ENCODE results near the gene SND1.

The SND1 gene

DNA sequence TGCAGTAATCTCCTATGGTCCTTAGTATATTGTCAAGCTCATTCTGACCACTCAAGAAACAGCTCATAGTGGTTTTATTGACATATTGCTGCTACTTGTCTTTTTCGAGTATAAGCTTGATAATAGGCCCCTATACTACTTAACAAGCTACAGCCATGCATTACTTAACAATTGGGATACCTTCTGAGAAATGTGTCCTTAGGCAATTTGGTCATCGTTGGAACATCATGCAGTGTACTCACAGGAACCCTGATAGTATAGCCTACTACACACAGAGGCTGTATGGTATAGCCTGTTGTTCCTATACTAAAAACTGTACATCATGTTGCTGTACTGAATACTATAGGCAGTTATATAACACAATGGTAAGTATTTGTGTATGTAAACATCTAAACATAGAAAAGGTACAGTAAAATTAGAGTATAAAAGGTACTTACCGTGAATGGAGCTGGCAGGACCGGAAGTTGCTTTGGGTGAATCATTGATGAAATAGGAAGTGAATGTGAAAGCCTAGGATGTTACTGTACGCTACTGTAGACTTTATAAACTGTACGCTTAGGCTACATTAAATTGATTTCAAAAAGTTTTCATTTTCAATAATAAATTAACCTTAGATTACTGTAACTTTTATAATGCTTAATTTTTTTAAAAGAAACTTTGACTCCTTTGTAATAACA is 218.4 kb downstream of the SND1 start:
- DNase-seq (ENCODE audit: low spot score) = no peak

DNA sequence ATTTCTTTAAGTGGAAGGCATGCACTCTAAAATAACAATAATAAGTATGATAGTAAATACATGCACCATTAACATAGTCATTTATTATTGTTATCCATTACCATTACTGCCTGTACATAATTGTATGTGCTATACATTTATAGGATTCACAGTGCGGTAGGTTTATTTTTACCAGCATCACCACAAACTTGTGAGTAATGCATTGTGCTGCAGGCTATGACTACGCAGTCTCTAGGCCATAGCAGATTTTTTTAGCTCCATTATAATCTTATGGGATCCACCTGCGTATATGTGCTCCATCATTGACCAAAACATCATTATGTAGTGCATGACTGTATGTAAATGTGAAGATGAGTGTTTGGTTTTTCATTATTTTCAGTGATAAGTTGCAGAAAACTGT is 219.2 kb downstream of the SND1 start:
- DNase-seq (ENCODE audit: low spot score) = no peak

DNA sequence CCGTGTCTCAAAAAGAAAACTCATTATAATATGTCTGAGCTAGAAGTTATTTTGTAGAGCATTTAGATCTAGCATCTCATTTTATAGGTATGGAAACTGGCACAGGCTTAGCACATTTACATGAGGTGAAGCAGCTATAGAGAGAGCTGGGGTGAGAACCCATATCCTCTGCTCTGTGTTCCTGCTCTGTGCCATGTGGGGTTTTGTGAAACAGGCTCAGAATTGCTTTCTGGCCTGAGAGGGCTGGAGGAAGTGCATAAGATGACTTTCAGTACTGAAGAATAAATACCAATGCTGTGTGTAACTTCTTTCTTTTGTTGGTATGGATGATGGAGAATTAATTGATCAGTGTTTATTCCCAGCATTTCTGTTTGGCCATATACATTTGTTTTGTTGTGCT is 220.1 kb downstream of the SND1 start:
- DNase-seq (ENCODE audit: low spot score) = no peak

DNA sequence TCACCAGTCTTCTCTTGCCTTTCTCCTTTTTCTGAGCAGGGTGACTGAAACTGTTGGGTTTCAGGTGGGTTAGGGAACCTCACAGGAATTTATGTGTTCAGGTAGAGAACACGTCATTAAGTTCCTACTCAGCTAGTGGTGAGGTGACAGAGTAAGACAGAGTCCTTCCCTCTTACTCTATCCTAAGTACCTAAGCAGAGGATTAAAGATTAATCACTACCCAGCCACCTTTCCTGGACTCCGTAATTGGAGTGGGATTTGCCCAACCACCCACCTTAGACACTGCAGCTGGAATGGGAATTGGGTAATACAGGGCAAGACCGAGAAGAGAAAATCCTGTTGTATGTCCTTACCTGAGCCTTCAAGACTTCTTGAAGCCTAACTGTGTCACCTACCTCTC is 221.2 kb downstream of the SND1 start:
- DNase-seq (ENCODE audit: low spot score) = no peak

DNA sequence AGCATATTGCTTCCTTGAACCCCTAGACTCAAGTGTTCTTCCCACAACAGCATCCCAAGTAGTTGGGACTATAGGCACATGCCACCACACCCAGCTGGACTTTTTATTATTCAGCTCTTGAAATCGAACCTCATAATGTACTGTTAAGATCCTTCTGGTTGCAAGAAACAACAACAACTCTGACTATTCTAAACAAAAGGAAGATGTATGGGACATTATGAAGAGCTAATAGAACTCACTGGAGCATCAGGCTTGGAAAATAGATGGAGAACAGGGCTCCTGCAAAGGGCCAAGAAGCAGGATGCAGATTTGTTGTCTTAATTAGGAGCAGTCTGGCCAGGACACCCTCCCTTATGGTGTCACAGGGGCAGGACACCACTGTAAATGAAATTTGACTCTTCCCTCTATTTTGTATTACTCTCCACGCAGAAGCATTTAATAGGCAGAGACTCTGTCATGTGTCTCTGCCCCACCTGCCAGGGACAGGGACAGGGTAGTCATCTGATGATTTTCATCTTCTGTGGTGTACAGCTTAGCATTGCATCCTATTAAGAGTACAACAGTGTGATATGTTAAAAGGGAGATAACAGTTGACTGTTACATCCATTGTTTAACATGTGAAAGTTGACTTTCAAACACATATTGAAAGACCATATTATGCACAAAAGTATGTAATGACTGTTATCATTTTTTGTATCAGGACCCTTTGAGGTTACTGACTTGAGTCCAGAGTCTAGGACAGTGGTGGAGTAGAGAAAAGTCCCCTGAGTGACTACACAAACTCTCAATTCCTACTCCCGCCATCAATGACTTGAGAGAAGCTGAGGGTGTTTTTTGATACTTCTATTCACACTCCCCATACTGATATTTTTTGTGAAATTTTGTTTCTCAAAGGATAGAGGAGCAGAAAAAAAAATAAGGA is 222.0 kb downstream of the SND1 start:
- no peak for DNase-seq (ENCODE audit: low spot score)

DNA sequence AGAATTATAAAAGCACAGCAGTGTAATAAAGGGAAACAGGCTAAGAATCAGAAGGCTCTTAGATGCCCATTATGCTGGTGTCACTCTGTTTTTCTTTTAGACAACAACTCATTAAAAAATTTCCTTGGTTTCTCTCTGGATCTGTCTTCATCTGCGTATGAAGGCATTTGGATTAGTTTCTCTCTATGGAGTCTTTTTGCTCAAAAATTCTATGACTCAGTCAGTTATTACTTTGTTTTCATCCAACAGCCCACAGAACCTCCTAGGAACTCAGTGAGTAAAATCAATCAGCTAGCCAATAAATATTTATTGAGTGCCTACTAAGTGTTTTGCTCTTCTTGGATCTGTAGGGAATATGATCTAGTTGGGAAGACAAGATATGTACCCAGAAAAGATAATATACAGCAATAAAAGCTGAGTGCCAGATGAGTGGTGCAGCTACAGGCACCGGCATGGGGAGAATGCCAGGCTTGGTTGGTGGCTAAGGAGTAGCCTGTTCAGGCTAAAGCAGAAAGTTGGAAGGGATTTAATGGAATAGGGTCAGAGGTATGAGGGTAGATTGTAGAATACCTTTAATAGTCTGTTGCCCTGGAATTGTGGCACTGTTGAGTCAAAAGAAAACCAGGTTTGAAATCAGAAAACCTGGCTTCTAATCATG is 223.1 kb downstream of the SND1 start:
- DNase-seq (ENCODE audit: low spot score) = no peak

DNA sequence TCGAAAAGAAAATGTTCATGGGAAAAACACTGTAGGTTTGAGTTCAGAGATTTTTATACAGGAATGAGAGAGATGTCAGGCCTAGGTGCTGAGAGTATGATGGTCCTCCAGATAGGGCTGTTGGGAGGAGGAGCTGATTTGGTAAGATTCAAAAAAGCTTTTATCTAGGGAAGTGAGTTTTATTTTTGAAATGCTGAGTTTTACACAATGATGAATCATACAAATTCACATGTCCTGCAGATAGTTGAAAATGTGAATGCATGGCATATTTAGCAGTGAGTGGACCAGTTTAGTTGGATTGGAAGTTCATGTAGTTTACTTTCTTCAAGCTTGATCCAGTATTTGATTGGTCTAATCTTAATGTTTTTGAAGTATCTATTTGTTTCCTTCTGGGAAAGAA is 224.4 kb downstream of the SND1 start:
- DNase-seq (ENCODE audit: low spot score) = no peak

DNA sequence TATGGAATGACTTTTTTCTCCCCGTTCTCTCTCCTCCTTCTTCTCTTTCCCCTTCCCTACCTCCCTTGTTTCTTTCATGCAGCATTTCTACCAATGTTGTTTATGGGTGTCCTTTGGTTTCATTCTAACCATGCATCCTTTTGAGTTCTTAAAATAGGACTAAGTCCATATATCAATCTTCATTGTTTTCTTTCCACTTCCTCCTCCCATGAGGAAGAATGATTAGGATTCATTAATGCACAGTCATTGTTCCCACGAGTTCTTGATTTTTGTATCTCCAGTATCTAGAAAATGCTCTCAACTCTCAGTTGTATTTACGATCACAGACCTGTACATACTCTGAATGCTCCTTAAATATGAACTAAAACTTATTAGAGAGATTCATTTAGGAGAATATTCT is 226.0 kb downstream of the SND1 start:
- DNase-seq (ENCODE audit: low spot score) = no peak

DNA sequence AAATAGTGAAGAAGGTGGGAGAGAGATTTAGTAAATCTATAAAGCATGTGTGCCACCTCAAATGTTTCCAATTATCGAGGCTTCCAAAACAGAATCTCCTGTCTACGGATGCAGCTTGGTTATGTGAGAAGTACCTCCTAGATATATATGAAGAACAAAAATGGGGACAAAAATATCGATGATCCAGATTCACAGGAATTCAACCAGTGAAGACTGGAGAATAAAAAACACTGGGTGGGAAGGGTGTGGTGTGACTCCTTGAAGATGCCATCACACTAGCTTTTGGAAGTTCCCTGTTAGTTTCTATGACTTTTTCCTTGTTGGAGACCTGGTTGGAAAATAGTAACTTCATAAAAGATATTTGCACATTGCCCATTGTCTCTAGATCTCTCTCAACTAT is 226.8 kb downstream of the SND1 start:
- no peak for DNase-seq (ENCODE audit: low spot score)

DNA sequence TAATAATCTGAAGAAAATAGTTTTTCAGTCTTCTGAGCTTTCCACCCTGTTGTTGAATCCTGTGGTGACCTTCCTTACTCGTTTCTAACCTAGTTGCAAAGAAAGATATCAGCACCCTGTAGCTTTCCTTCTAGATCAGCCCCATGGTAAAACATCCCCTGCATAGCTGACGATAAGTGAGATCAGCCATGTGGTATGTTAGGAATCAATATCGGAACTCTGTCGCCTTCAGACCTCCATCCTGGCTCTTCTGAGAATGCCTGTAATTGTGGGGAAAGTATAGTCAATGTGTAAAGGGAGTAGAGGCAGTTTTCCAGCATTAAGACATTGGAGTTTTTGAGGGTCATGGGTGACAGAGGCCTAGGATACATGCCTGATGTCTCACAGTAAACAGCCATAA is 227.4 kb downstream of the SND1 start:
- DNase-seq (ENCODE audit: low spot score) = no peak

DNA sequence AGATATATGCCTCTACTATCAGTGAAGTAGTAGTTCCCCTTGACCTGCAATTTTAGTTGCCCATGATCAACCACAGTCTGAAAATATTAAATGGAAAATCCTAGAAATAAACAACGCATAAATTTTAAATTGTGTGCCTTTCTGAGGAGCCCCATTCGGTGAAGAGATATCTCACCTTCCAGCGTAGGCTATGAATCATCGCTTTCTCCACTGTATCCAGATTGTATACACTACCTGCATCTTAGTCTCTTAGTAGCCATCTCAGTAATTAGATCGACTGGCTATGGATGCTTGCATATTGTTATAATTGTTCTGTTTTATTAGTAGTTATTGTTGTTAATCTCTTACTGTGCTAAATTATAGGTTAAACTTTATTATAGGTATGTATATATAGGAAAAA is 227.9 kb downstream of the SND1 start:
- no peak for DNase-seq (ENCODE audit: low spot score)

DNA sequence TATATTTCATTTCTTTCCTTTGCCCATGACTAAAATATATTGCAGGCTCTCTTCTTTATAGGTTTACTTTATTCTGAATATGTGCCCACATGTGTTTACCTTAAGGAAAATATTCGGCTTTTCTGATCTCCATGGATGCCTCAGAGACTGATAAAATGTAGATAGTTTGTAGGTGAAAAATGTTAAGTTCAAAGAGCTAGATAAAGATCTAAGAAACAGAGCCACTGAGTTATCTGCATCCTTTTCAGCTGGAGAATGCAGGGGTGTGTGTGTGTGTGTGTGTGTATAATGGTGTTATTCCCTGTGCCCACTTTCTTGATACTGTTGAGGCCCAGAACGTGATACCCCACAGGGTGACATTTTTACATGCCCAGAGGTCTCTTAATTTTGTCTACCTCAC is 228.5 kb downstream of the SND1 start:
- no peak for DNase-seq (ENCODE audit: low spot score)

DNA sequence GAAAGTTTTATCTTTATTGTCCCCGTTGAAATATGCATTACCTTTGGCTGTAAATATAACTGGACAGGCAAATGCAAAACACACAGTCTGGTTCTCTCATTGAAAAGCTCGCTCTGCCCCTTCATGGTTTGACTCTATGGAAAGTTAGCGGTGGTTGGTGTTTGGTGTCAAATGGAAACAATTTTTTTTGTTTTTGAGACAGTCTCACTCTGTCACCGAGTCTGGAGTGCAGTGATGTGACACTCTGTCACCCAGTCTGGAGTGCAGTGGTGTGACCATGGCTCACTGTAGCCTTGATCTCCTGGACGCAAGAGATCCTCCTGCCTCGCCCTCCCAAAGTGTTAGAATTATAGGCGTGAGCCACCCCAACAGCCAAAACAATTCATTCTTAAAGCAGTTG is 229.6 kb downstream of the SND1 start:
- DNase-seq (ENCODE audit: low spot score) = no peak

DNA sequence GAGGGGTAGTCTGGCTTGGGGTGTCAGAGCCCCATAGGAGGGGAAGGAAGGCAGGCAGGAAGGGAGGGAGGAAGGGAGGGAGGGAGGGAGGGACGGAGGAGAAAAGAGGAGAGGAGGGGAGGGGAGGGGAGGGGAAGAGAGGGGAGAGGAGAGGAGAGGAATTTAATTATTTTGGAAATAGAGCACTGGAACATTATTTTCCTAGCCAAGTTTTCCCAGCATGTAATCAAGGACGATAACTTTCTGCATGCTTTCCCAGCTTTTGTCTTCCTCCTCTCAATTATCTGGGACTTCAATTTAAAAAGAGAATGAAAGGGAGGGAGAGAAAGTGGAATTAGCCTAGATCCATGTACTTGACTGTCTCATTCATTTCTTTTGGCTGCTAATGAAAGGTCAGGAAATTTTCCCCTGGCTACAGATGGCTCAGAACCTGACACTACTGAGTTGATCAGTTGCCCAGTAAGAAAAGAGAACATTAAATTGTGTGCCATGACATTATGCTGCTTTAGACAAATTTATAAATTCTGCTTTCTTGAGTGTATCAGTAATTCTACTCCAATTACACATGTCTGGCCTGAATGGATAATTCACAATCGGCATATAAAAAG is 230.4 kb downstream of the SND1 start:
- DNase-seq (ENCODE audit: low spot score) = no peak

DNA sequence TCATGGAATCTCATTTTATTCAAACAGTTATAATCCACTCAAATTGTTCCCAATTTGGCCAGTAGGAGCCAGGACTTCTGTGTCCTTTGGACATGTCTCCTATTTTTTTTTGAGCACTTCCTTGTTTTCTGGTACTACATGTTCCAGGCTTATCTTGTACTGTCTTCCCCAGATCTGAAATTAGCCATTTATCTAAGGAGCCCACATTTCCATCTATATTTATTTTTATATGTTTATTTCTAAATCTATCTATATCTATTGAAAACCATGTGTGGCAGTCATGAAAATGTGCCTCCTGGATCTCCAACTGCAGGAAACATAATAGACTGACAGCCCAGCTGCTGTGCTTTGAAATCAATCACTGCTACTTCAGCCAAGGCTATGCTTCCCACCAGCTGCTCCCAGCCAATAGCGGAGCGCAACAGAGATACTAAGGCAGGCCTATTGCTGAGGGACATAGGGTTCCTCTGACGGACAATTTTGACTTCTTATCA is 232.1 kb downstream of the SND1 start:
- no peak for DNase-seq (ENCODE audit: low spot score)

DNA sequence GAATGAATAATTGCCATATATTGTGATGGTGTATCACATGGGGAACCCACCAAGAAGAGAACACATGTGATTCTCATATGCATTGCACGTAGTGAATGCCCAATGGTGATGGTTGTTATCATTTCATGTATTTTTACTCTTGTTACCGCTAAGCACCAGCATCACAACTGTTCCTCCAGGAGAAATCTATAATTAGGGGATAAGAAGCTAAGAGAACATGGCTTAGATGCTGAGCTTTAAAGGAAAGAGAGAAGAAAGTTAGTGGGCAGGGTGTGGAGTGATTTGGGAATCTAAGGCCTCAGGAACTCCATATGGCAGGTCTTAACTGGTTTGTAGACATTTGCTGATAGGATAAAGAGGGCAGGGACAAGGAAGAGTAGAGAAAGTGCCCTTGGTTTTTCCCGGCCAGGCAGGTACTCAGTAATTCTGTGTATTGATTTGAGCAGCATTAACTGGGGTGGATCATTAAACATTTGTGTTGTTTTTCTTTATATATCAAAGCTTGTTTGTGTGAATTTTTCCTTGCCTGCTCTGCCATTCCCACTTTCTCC is 233.3 kb downstream of the SND1 start:
- DNase-seq (ENCODE audit: low spot score) = no peak

DNA sequence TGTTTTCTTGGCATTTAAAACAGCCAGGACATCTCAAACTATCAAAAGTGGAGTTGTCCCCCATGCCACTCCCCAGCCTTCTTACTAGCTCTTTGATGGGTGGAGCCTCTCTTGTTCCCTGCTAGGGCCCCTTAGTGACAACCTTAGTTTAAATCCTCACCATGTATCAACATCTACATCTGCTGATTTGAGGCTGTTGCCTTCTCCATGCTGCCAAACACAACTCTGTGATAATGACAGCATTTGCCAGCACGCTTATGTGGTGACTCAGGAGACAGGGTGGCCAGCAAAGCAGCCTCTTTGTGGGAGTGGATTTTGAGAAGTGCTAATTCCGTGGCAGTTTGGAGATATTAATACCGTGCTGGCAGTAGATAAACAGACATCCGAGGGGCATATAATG is 233.8 kb downstream of the SND1 start:
- no peak for DNase-seq (ENCODE audit: low spot score)

DNA sequence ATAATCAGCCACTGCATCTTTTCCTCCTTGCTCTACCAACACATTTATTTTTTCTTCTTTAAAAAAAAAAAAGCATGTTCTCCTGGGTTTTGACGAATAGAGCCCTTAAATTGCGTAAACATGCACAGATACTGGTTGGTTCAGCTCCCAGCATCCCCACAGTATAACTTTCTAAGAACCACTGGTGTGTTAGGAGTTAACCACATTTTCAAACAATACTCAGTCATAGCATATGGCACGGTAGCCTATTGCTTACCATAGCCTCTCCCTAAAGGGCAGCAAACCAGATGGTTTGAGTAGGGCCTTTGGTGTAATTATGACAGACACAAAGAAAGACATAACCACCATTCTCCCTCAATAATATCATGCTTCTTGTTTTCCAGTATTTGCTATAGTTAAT is 234.3 kb downstream of the SND1 start:
- no peak for DNase-seq (ENCODE audit: low spot score)

DNA sequence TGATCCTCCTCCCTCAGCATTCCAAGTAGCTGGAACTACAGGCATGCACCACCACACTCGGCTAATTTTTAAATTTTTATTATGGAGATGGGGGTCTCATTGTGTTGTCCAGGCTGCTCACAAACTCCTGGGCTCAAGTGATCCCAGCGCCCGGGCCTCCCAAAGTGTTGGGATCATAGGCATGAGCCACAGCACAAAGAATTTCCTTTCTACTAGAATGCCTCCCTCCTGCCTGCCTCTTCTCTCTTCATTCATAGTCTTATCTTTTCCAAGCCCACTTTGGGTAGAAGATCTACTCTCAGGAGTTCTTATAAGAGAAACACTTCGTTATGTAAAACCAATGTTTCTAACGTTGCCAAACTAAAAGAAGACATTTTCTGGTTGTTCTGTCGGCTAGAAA is 235.1 kb downstream of the SND1 start:
- no peak for DNase-seq (ENCODE audit: low spot score)

DNA sequence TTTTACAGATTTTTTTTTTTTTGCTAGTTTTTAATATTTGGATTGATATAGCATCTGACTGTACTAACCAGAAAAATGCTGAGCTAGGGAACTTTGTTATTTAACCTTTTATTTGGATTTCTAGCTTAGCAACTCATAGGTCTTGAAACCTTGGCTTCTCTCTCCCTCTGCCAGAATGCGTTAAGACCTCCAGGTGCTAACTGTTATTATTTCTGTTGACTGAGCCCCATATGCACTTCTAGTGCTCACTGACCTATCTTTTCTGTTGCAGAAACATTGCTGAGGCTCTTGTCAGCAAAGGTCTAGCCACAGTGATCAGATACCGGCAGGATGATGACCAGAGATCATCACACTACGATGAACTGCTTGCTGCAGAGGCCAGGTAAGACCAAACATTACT is 235.6 kb downstream of the SND1 start:
- DNase-seq (ENCODE audit: low spot score) = no peak

DNA sequence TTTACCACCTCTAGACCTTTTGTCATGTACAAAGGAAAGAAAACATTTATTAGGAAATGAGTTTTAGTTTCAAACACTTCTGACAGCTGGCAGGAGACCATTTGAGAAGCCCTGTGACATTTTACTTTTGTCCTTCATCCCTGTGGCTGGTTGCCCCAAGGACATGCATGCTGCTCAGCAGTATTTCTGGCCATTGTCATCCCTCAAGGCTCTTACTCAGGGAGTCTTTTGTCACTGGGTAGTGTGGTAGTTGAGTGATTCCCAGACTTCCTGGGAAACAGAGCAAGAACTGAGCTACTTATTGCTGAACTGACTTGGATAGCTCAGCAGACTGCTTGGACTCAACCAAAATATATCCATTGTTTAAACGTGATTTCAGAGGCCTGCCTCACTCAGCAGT is 236.4 kb downstream of the SND1 start:
- no peak for DNase-seq (ENCODE audit: low spot score)

DNA sequence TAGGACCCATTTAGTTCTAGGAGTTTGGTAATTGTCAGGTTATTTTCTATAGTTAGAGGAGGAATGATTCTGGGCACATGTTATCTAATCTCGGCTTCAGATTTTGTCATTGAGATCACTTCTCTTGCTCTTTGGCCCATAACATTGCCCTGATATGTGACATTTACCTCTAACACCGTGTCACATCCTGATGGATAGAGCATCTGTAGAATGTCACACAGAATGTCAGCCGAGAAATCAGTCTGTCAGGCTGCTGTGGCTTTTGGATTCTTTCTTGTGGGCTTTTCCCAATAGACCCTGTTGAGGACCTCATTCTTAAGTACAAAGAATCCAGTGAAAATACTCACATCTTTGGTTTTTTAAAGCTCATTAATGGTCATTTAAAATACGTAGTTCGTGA is 236.8 kb downstream of the SND1 start:
- no peak for DNase-seq (ENCODE audit: low spot score)
